H1 (cell line): ENCODE measurements around the gene NDUFA6. TPM values are rescaled to one million over a fixed set of nuclear protein-coding genes. Genes with fewer than 3 reads are reported as not detected.

Experiments
- CTCF ChIA-PET: fragments of 300-600 bp; sonication (Branson Sonifier 250); formaldehyde crosslinking; loops from one replicate; lab custom pipeline; 2021; ENCODE audit not compliant: partially characterized antibody; lab: Charles Lee
- POLR2A ChIA-PET: fragments of 300-600 bp; sonication (Branson Sonifier 250); formaldehyde crosslinking; loops from one replicate; lab custom pipeline; 2021; ENCODE audit warnings: inconsistent platforms; ENCODE audit not compliant: partially characterized antibody; lab: Charles Lee
- DNase-seq, 2 experiments: peaks; one replicate each; pipeline versions ENCODE4 v3.0.0 to v3.0.0-alpha.2; 2010 to 2022; ENCODE audit warnings: low spot score in 2 of 2, low read depth in 1 of 2, mixed read lengths in 1 of 2
- FAIRE-seq: peaks from 2 replicates; lab custom pipeline; 2011; peaks lifted over from hg19 to GRCh38; lab: Jason Lieb, UNC
- H2AFZ ChIP-seq: 2 replicates; pipeline ENCODE4 v1.8.1; 2012; ENCODE audit warnings: low read length, inconsistent platforms
- H2AK5ac ChIP-seq: 2 replicates; pipeline ENCODE4 v1.6.1; 2013; ENCODE audit warnings: low read depth, low read length
- H2BK120ac ChIP-seq: replicated peaks from 2 replicates; pipeline ENCODE3; 2013; ENCODE audit warnings: low read depth, low read length, inconsistent platforms
- H2BK12ac ChIP-seq: 2 replicates; pipeline ENCODE4 v1.6.1; 2013; ENCODE audit warnings: low read depth, low read length
- H2BK15ac ChIP-seq: 2 replicates; pipeline ENCODE4 v1.6.1; 2013; ENCODE audit warnings: low read length
- H2BK20ac ChIP-seq: 2 replicates; pipeline ENCODE4 v1.6.1; 2013; ENCODE audit warnings: low read length
- H2BK5ac ChIP-seq: 2 replicates; pipeline ENCODE4 v1.6.1; 2013; ENCODE audit warnings: low read depth, low read length
- H3K14ac ChIP-seq: 2 replicates; pipeline ENCODE4 v1.6.1; 2013; ENCODE audit warnings: inconsistent platforms; ENCODE audit not compliant: insufficient read length
- H3K18ac ChIP-seq: 2 replicates; pipeline ENCODE4 v1.6.1; 2013; ENCODE audit warnings: low read length; ENCODE audit errors: extremely low read depth
- H3K23ac ChIP-seq: 2 replicates; pipeline ENCODE4 v1.6.1; 2013; ENCODE audit warnings: inconsistent platforms; ENCODE audit not compliant: insufficient read length
- H3K23me2 ChIP-seq: 2 replicates; pipeline ENCODE4 v1.6.1; 2013; ENCODE audit warnings: low read depth, low read length
- H3K27ac ChIP-seq: 2 replicates; pipeline ENCODE4 v1.6.1; 2011; ENCODE audit warnings: low read depth, low read length, inconsistent platforms
- H3K27me3 ChIP-seq, 4 experiments: replicated peaks in 1 of 4; 1 replicate in 1 of 4; 2 replicates in 3 of 4; pipeline versions ENCODE4 v1.6.1 to v1.8.1; 2011 to 2013; ENCODE audit warnings: low read length in 3 of 4, mild to moderate bottlenecking in 3 of 4, inconsistent platforms in 2 of 4, mixed read lengths in 2 of 4, moderate library complexity in 1 of 4; ENCODE audit not compliant: control insufficient read depth in 3 of 4, insufficient read depth in 3 of 4; ENCODE audit errors: extremely low read depth in 1 of 4
- H3K36me3 ChIP-seq, 4 experiments: 2 replicates each; pipeline versions ENCODE4 v1.6.1 to v1.8.1; 2011 to 2013; ENCODE audit warnings: mild to moderate bottlenecking in 4 of 4, low read length in 3 of 4, moderate library complexity in 2 of 4, control low read depth in 1 of 4, inconsistent platforms in 1 of 4; ENCODE audit not compliant: insufficient read depth in 4 of 4, control insufficient read depth in 2 of 4
- H3K4ac ChIP-seq: replicated peaks from 2 replicates; pipeline ENCODE3; 2013; ENCODE audit warnings: low read length, low read depth, mixed read lengths, inconsistent platforms; ENCODE audit not compliant: insufficient read length
- H3K4me1 ChIP-seq, 4 experiments: replicated peaks in 1 of 4; 1 replicate in 1 of 4; 2 replicates in 3 of 4; pipeline versions ENCODE4 v1.6.1 to v1.8.1; 2011 to 2013; ENCODE audit warnings: low read length in 3 of 4, inconsistent platforms in 2 of 4, mixed read lengths in 1 of 4; ENCODE audit not compliant: insufficient read depth in 4 of 4, control insufficient read depth in 3 of 4
- H3K4me2 ChIP-seq, 2 experiments: 2 replicates each; pipeline versions ENCODE4 v1.6.1 to v1.8.1; 2011 to 2013; ENCODE audit warnings: low read depth in 2 of 2, low read length in 2 of 2, control low read depth in 1 of 2, inconsistent platforms in 1 of 2, mild to moderate bottlenecking in 1 of 2; ENCODE audit not compliant: insufficient read depth in 1 of 2
- H3K4me3 ChIP-seq, 4 experiments: fragments of 200-600, 300-600 bp in 1 of 4; sonication (generic), shearing (Covaris generic), sonication (Bioruptor Twin) in 1 of 4; 2 replicates each; pipeline versions ENCODE4 v1.5.1 to v1.8.1; 2011 to 2016; ENCODE audit warnings: low read length in 4 of 4, low read depth in 3 of 4, control low read depth in 2 of 4, inconsistent platforms in 2 of 4, mild to moderate bottlenecking in 2 of 4, mixed read lengths in 1 of 4, moderate library complexity in 1 of 4; ENCODE audit not compliant: insufficient read depth in 2 of 4; ENCODE audit errors: extremely low read depth in 1 of 4
- H3K56ac ChIP-seq: replicated peaks from 2 replicates; pipeline ENCODE3; 2013; ENCODE audit warnings: low read depth, mild to moderate bottlenecking, mixed read lengths, low read length, inconsistent platforms; ENCODE audit not compliant: insufficient read length
- H3K79me1 ChIP-seq: 2 replicates; pipeline ENCODE4 v1.6.1; 2013; ENCODE audit warnings: low read depth, low read length, control low read depth
- H3K79me2 ChIP-seq, 2 experiments: 2 replicates each; pipeline versions ENCODE4 v1.6.1 to v1.8.1; 2012 to 2013; ENCODE audit warnings: low read length in 2 of 2, mild to moderate bottlenecking in 2 of 2, inconsistent platforms in 1 of 2; ENCODE audit not compliant: insufficient read depth in 2 of 2, control insufficient read depth in 1 of 2
- H3K9ac ChIP-seq, 4 experiments: replicated peaks in 1 of 4; 1 replicate in 1 of 4; 2 replicates in 3 of 4; pipeline versions ENCODE4 v1.6.1 to v1.8.1; 2011 to 2013; ENCODE audit warnings: low read depth in 3 of 4, low read length in 3 of 4, control low read depth in 2 of 4, mild to moderate bottlenecking in 2 of 4, moderate library complexity in 2 of 4, inconsistent platforms in 1 of 4; ENCODE audit errors: extremely low read depth in 1 of 4
- H3K9me3 ChIP-seq, 2 experiments: 2 replicates each; pipeline versions ENCODE4 v1.6.1 to v1.8.1; 2012 to 2013; ENCODE audit warnings: mild to moderate bottlenecking in 2 of 2, moderate library complexity in 2 of 2, control low read depth in 1 of 2, inconsistent platforms in 1 of 2, low read depth in 1 of 2, low read length in 1 of 2, mixed read lengths in 1 of 2; ENCODE audit not compliant: insufficient read depth in 2 of 2
- H4K20me1 ChIP-seq, 2 experiments: replicated peaks in 1 of 2; 2 replicates each; pipeline versions ENCODE3 to v1.8.1; 2011 to 2013; ENCODE audit warnings: inconsistent platforms in 2 of 2, low read length in 2 of 2, mild to moderate bottlenecking in 1 of 2; ENCODE audit not compliant: insufficient read depth in 2 of 2, control insufficient read depth in 1 of 2
- H4K5ac ChIP-seq: 2 replicates; pipeline ENCODE4 v1.6.1; 2013; ENCODE audit warnings: low read length, low read depth, mixed read lengths, inconsistent platforms; ENCODE audit not compliant: insufficient read length
- H4K8ac ChIP-seq: 2 replicates; pipeline ENCODE4 v1.8.0; 2013; ENCODE audit warnings: mild to moderate bottlenecking, moderate library complexity, low read length, inconsistent platforms; ENCODE audit not compliant: insufficient read depth; ENCODE audit errors: extremely low read depth
- H4K91ac ChIP-seq: replicated peaks from 2 replicates; pipeline ENCODE3; 2013; ENCODE audit warnings: low read length, mixed read lengths, inconsistent platforms; ENCODE audit not compliant: insufficient read length
- CHD2 ChIP-seq: IDR thresholded peaks from 2 replicates; pipeline ENCODE4 v1.6.1; 2012; ENCODE audit warnings: low read length, improper control_type of control experiment
- EP300 ChIP-seq, 2 experiments: IDR thresholded peaks; 1 replicate in 1 of 2; 2 replicates in 1 of 2; pipeline ENCODE4 v1.6.1; 2011 to 2012; ENCODE audit warnings: low read depth in 2 of 2, low read length in 2 of 2, mild to moderate bottlenecking in 2 of 2, borderline replicate concordance in 1 of 2, inconsistent platforms in 1 of 2, moderate library complexity in 1 of 2
- RBBP5 ChIP-seq: IDR thresholded peaks from 2 replicates; pipeline ENCODE4 v1.7.1; 2012; ENCODE audit warnings: low read depth, mild to moderate bottlenecking, inconsistent platforms, low read length, moderate library complexity, borderline replicate concordance
- SAP30 ChIP-seq: fragments of 300-600 bp; sonication (generic); IDR thresholded peaks from 2 replicates; pipeline ENCODE4 v1.7.1; 2012; ENCODE audit warnings: low read length, moderate library complexity, mild to moderate bottlenecking, inconsistent platforms; ENCODE audit not compliant: insufficient read depth, insufficient replicate concordance
- YY1 ChIP-seq: IDR thresholded peaks from 2 replicates; pipeline ENCODE4 v1.6.1; 2011; ENCODE audit warnings: low read depth, mild to moderate bottlenecking, low read length
- WGBS, 2 experiments: shearing (Covaris generic) in 1 of 2; methylation state at CpG; one replicate each; pipeline versions ENCODE4 v1.1.6 to v1.1.7; 2013 to 2015; ENCODE audit warnings: low lambda C conversion rate in 2 of 2, mixed read lengths in 2 of 2, inconsistent platforms in 1 of 2, low coverage in 1 of 2, missing lambda C conversion rate in 1 of 2; ENCODE audit not compliant: insufficient replicate concordance in 2 of 2, insufficient coverage in 1 of 2, insufficient read length in 1 of 2; ENCODE audit errors: extremely low coverage in 1 of 2, missing lambda C conversion rate in 1 of 2; 5-methylcytosine and 5-hydroxymethylcytosine counted together
- polyA plus RNA-seq, 7 experiments: library from polyadenylated mRNA; depleted of rRNA in 3 of 7; stranded (reverse) in 5 of 7; unstranded in 2 of 7; fragments of >200 nt in 5 of 7; fragments of 200-250 nt in 2 of 7; gene quantifications; 1 replicate in 5 of 7; 2 replicates in 1 of 7; 4 replicates in 1 of 7; pipeline versions ENCODE4 v1.2.1 to v1.2.3, GENCODE V29; 2011 to 2013; ENCODE audit warnings: missing spikeins in 2 of 7, mixed read lengths in 2 of 7
- total RNA-seq: library from RNA; stranded (reverse); fragmentation: NEBNext Ultra II Directional; extraction: Animal tissue kit (Norgen Biotek cat#: 25700); gene quantifications from 2 replicates; pipeline ENCODE4 v1.2.1, GENCODE V29; 2021

The NDUFA6 gene
- total and polyA plus RNA-seq, 2 of the 8 experiments (the other 6 are each of a cell fraction or from before 2014, with no cell fraction given), result 76.2 to 105 TPM

DNA sequence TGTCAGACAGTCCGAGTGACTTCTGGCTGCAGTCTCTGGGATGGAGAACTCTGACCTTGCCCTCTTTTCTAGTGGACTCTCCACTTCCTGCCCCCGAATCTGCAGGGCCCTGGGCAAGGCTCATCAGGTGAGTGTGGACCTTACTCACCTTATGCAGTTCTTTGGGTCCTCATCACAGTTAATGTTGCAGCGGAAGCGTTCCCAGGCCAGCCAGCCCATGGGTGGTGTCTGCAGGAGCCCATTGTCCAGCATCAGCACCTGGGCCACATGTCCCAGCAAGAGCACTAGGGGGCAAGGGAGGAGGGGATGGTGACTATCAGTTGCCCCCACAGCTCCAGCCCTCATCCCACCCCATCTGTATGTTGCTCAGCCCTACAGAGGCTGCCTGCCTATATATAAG lies 22.3 kb downstream of the NDUFA6 start:
- peaks cover 0 to 1% (median under 1%) of the 10 kb centered on the region in 4 experiments; a peak in 2 of 7 replicates for H3K27me3 ChIP-seq
- H3K14ac ChIP-seq, result no peak overlapping the region
- no peak overlapping the region for H2BK15ac ChIP-seq
- FAIRE-seq (no peak), DNase-seq (no peak)
- TF ChIP-seq YY1 (no peak), SAP30 (no peak), CHD2 (no peak), RBBP5 (no peak), EP300 (IDR thresholded peaks at IDR 0.05; ENCODE audit: borderline replicate concordance in 1 of 2, low read depth in 2 of 2, low read length in 2 of 2) (no peak)
- peaks cover 0 to 29% (median 14%) of the 10 kb centered on the region in 4 experiments; a peak in 6 of 7 replicates for H3K4me1 ChIP-seq
- H3K36me3 ChIP-seq, result no peaks in the 10 kb centered on the region; a peak in 2 of 8 replicates
- H3K27ac ChIP-seq, result no peak overlapping the region
- H3K4me3 ChIP-seq, result no peak overlapping the region
- no peak overlapping the region for H3K56ac ChIP-seq
- H2AFZ ChIP-seq, result no peak overlapping the region
- H3K4ac ChIP-seq, result no peak overlapping the region
- no peak overlapping the region for H3K9ac ChIP-seq
- H3K79me1 ChIP-seq, result no peaks in the 10 kb centered on the region
- ChIA-PET POLR2A (interaction anchor here (1.8 kb wide), 1 partner anchor 10 kb away, joined by 5 read pairs; no protein-coding TSS in a partner anchor), CTCF (interaction anchor here (0.6 kb wide), 1 partner anchor 108 kb away, joined by 3 read pairs; no protein-coding TSS in a partner anchor)
- peaks cover 8% of the 10 kb centered on the region; the same call in 1 of the 2 replicates for H3K23me2 ChIP-seq
- no peak overlapping the region for H2BK20ac ChIP-seq
- H2BK12ac ChIP-seq, result no peak overlapping the region
- H3K4me2 ChIP-seq, result no peak overlapping the region
- 94% methylated on average over 4 of the region's 4 CpGs; no CpG with 5 or more reads in 1 of the 2 experiments for WGBS, 2 experiments
- no peaks in the 10 kb centered on the region for H3K9me3 ChIP-seq
- no peaks in the 10 kb centered on the region for H3K79me2 ChIP-seq
- no peak overlapping the region for H3K18ac ChIP-seq
- no peak overlapping the region for H4K91ac ChIP-seq
- H4K8ac ChIP-seq, result no peak overlapping the region; the same call in 1 of the 2 replicates
- no peak overlapping the region for H4K5ac ChIP-seq
- no peak overlapping the region for H3K23ac ChIP-seq
- no peak overlapping the region for H2AK5ac ChIP-seq
- no peaks in the 10 kb centered on the region for H4K20me1 ChIP-seq
- no peak overlapping the region for H2BK120ac ChIP-seq
- H2BK5ac ChIP-seq, result no peak overlapping the region
